ENCODE results near the gene CD63.

Gene CD63

DNA sequence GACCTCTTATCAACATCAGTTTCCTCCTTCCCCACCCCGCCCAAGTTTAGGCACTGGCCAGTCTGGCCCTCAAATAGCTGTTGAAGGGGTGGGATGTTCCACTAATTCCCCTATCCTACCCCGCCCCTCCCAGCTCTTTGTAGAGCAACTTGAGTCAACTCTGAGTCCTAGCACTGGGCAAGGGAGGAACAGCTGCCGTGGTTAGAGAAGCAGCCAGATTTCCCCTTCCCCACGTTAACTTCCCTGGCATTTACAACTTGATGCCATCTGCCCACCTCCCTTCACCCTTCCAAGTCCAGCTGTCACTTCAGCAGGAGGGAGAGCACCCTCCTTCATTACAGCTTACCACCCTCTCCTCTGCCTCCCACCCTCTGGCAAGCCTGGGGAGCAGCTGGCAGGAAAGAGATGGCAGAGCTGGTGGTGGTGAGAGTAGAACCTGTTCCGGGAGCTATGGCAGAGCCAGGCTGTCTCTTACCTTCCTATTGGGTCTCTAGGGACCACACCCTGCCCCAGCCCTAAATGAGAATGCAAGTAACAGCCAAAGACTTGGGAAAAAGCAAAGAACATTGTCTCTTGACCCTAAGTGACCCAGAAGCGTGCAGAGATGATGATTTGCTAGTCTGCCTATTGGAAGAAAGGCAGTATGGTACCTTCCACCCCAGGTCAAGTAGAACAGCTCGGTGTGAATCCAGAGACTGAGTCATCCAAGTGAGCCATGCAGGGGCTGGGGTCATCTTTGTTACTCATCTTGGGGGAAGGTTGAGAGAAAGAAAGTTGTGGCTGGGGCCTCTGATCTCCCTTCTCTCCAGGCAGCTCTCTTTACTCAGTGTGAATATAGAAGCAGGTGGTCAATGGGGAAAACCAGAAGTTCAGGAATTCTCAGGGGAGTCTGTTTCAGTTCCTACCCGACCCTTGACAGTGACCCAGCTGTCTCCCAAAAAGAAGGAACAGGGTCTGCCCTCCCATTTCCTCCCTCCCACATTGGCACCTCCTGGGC, 11.5 kb downstream of the CD63 start:
- peak overlapping the region; percentile 67 for H3K4me3 ChIP-seq (ENCODE audit: low read depth, low read length)
- TF ChIP-seq, protein P1, sequence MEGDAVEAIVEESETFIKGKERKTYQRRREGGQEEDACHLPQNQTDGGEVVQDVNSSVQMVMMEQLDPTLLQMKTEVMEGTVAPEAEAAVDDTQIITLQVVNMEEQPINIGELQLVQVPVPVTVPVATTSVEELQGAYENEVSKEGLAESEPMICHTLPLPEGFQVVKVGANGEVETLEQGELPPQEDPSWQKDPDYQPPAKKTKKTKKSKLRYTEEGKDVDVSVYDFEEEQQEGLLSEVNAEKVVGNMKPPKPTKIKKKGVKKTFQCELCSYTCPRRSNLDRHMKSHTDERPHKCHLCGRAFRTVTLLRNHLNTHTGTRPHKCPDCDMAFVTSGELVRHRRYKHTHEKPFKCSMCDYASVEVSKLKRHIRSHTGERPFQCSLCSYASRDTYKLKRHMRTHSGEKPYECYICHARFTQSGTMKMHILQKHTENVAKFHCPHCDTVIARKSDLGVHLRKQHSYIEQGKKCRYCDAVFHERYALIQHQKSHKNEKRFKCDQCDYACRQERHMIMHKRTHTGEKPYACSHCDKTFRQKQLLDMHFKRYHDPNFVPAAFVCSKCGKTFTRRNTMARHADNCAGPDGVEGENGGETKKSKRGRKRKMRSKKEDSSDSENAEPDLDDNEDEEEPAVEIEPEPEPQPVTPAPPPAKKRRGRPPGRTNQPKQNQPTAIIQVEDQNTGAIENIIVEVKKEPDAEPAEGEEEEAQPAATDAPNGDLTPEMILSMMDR (IDR thresholded peaks at IDR 0.05; ENCODE audit: control insufficient read depth, extremely low read depth, insufficient read depth), result no peak
- no peak for DNase-seq (ENCODE audit: low read depth)

- no peak for DNase-seq (ENCODE audit: low read depth)
- peak overlapping the region; percentile 67 for H3K4me3 ChIP-seq (ENCODE audit: low read depth, low read length)
- TF ChIP-seq, protein P1 (IDR thresholded peaks at IDR 0.05; ENCODE audit: control insufficient read depth, extremely low read depth, insufficient read depth), result no peak
Measured at GRCh38 chr12:55716582-55716957, 12.2 kb downstream of the CD63 start.

GRCh38 chr12:55715833-55716581, 12.8 kb downstream of the CD63 start, which contains the start of gene BLOC1S1:
TSS of gene BLOC1S1 (plus strand) at chr12:55716046. CDS start at chr12:55716052, 6 bp downstream.
- TF ChIP-seq, protein P1 (IDR thresholded peaks at IDR 0.05; ENCODE audit: control insufficient read depth, extremely low read depth, insufficient read depth), result no peak
- peak within 1 kb of the TSS; percentile 67 for H3K4me3 ChIP-seq (ENCODE audit: low read depth, low read length)
- DNase-seq (ENCODE audit: low read depth), result peak; percentile 91

DNA sequence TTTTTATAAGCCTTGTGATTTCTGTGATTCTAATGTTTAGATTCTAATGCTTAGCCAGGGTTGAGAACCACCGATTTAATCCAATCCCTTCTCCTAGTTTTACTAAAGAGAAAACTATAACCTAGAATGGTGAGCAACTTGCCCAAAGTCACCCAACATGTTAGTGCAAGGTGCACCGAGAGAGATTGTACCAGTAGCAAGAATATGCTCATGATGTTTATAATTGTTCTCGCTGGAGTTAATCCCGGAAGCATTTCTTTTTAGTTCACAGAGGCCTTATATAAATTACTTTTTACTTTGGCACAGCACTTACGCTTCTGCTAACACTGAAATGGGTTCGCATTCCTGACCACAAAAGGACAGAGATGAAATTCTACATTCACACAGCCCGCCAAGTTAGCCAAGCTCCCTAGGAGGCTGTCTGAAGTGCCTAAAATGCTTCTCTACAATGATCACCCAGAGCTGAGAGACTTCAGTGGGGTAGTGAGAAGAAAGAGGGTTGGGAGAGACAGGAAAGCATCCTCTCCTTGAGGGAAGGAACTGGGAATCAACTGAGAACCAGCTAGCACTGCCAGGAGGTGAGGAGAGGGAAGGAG, 13.5 kb downstream of the CD63 start:
- TF ChIP-seq, protein P1 (IDR thresholded peaks at IDR 0.05; ENCODE audit: control insufficient read depth, extremely low read depth, insufficient read depth), result no peak
- DNase-seq (ENCODE audit: low read depth), result no peak
- peak overlapping the region; percentile 67 for H3K4me3 ChIP-seq (ENCODE audit: low read depth, low read length)

- TF ChIP-seq, protein P1 (IDR thresholded peaks at IDR 0.05; ENCODE audit: control insufficient read depth, extremely low read depth, insufficient read depth), result no peak
- no peak overlapping the region for H3K4me3 ChIP-seq (ENCODE audit: low read depth, low read length)
- DNase-seq (ENCODE audit: low read depth), result no peak
Measured at GRCh38 chr12:55713721-55714120, 15.1 kb downstream of the CD63 start.

GRCh38 chr12:55712700-55713415, 16.0 kb downstream of the CD63 start:
- no peak overlapping the region for H3K4me3 ChIP-seq (ENCODE audit: low read depth, low read length)
- no peak for DNase-seq (ENCODE audit: low read depth)
- TF ChIP-seq, protein P1 (IDR thresholded peaks at IDR 0.05; ENCODE audit: control insufficient read depth, extremely low read depth, insufficient read depth), result no peak

All from LNCaP clone FGC (cell line).